Coronary artery (tissue), 2 donors: Measurements from ENCODE around the gene SUMF1.

ENCODE experiments used
- DNase-seq: peaks from one replicate; pipeline ENCODE4 v3.0.0-alpha.2; 2017; ENCODE audit warnings: low spot score
- H3K27ac ChIP-seq, 2 donors: fragments of 200-600 bp; sonication (generic); one replicate each; pipeline ENCODE4 v1.5.1; 2016 to 2019
- H3K4me3 ChIP-seq: fragments of 200-600 bp; sonication (generic); 2 replicates; pipeline ENCODE4 v1.5.1; 2016; ENCODE audit warnings: mild to moderate bottlenecking, moderate library complexity
- TF ChIP-seq, protein P1 (sequence below): fragments of 200-600 bp; sonication (generic); IDR thresholded peaks from one replicate; pipeline ENCODE4 v1.5.1; 2019; ENCODE audit warnings: antibody characterized with exemption

The SUMF1 gene

DNA sequence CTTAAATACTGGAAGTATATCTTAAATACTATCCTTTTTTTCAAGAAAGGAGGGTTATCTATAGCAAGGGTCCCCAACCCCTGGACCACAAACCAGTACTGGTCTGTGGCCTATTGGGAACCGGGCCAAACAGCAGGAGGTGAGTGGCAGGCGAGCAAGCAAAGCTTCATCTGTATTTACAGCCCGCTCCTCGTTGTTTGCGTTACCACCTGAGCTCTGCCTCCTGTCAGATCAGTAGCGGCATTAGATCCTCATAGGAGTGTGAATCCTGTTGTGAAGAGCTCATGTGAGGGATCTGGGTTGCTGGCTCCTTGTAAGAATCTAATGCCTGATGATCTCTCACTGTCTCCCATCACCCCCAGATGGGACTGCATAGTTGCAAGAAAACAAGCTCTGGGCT lies 26.1 kb downstream of the SUMF1 start:
- TF ChIP-seq, protein P1, sequence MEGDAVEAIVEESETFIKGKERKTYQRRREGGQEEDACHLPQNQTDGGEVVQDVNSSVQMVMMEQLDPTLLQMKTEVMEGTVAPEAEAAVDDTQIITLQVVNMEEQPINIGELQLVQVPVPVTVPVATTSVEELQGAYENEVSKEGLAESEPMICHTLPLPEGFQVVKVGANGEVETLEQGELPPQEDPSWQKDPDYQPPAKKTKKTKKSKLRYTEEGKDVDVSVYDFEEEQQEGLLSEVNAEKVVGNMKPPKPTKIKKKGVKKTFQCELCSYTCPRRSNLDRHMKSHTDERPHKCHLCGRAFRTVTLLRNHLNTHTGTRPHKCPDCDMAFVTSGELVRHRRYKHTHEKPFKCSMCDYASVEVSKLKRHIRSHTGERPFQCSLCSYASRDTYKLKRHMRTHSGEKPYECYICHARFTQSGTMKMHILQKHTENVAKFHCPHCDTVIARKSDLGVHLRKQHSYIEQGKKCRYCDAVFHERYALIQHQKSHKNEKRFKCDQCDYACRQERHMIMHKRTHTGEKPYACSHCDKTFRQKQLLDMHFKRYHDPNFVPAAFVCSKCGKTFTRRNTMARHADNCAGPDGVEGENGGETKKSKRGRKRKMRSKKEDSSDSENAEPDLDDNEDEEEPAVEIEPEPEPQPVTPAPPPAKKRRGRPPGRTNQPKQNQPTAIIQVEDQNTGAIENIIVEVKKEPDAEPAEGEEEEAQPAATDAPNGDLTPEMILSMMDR: no peak
- DNase-seq: no peak
- no peak overlapping the region for H3K4me3 ChIP-seq
- no peak overlapping the region for H3K27ac ChIP-seq

DNA sequence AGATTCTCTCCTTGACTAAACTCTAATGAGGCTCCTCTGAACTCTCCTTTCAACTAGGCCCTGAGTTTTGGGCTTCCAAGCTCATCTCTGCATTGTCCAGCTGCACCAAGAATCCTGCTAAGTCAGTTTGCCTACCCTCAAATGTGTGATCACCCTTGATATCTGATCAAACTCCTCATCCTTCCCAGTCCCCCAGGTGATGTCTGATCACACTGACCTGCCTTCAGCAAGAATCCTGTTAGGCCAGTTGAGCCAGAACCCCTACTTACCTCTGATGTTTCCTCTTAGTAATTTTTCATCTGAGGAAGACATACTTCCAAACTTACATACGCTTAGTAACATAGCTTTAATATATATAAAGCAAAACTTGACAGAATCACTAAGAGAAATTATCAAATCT lies 28.8 kb downstream of the SUMF1 start:
- TF ChIP-seq, protein P1: no peak
- no peak for DNase-seq
- Histone ChIP-seq H3K4me3 (no peak overlapping the region), H3K27ac (no peak overlapping the region)

DNA sequence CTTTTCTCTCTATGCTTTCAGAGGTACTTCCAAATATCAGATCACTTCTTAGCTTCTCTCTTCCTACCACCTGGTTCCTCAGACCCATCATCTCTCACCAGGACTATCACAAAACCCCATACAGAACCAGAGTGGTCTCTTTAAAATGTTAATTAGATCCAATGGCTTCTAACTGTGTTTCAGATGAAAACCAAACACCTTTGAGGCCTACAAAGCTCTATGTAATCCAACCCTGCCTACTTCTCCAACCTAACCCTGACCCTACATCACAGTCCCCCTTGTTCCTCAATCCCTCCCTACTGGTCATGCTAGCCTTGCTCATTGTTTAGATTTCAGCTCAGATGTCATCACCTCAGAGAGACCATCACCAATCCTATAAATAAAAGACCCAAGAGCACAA lies 34.8 kb downstream of the SUMF1 start:
- Histone ChIP-seq H3K4me3 (no peak overlapping the region), H3K27ac (no peak overlapping the region)
- DNase-seq: no peak
- TF ChIP-seq, protein P1: no peak

DNA sequence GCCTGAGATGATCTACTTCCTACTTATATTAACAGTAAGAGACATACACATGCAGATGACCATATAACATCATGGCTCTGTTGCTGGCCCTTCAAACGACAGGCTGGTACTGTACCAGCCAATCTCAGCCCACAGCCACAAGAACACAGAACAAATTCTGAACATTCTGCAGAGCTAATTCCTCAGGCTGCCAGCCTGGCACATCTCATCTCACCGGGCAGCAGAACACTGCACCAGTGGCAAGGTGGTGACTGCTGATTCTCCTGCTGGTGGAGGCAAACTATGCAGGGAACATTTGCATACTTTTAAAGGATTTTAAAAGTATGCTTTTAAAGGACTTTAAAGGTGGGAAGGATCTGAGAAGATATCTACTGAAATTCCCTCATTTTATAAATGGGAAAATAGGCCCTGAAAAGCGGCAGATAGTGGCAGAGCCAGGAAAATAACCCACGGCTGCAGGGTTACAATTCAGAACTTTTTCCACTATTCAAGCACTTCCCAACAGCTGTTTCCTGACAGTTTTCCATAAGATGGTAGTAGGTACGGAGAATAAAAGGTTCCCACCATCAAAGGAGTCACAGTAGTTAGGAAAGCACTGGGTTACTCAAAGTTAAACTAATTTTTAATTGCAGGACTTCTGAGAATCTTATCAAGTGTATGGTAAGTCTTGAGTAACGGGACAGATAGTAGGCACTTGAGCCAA lies 37.3 kb downstream of the SUMF1 start:
- Histone ChIP-seq H3K27ac (peak overlapping the region in 1 of 2 donors; percentile 20), H3K4me3 (no peak overlapping the region)
- DNase-seq: no peak
- TF ChIP-seq, protein P1: no peak

DNA sequence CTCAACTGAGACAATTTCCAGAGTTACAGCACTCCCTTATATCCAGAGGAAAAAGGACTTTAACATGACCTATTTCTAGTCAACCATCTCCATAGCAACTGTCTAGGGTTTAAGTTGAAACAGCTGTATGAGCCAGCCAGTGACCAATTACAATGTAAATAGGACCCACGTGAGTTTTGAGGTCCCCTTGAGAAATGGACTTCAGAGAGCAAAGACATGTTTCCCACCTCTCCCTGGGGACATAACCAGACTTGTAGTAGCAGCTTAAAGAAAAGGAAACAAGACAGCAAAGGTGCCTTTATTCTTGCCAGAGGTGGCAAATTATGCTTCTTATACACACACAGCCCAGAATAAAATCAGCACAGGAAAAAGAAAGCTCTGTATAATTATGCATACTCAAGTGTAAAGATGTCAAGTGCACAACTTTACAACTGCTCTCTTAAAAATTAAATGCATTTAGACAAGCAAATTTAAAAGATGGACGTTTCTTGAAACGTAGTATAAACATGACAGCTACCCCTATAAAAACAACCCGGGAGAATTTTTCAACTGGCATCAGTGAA lies 40.2 kb downstream of the SUMF1 start:
- Histone ChIP-seq H3K4me3 (no peak overlapping the region), H3K27ac (peak overlapping the region; percentile 18 to 21)
- TF ChIP-seq, protein P1: no peak
- DNase-seq: no peak

DNA sequence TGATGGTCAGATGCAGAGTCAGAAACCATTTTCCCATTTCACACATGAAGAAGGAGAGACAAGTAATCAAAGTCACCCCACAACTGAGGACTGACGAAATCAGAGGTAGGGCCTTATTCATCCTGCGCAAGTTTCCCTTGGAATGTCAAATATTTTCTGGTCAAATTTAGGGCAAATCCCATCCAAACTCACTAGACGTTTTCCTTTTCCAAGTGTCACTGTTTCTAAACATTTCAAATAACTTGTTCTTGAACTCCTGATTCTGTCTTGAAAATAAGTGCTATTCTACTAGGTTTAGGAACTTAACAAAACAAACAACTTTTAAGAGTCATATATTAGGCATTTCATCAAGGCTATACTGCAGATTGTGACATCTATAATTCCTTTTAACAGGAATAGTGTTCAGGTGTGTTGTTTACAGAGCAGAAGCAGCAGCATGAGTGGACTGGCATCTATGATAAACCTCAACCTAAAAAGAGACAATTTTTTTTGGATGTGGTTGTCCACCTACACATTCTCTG lies 40.7 kb downstream of the SUMF1 start:
- Histone ChIP-seq H3K27ac (peak overlapping the region in 1 of 2 donors; percentile 18), H3K4me3 (no peak overlapping the region)
- TF ChIP-seq, protein P1: no peak
- DNase-seq: no peak

DNA sequence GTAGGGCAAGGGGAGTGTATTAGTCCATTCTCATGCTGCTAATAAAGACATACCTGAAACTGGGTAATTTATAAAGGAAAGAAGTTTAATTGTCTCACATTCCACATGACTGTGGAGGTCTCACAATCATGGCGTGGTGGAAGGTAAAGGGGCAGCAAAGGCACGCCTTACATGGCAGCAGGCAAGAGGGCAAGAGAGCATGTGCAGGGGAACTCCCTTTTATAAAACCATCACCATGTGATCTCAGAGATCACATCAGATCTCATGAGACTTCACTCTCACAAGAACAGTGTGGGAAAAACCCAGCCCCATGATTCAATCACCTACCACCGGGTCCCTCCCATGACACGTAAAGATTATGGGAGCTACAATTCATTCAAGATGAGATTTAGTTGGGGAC lies 41.4 kb downstream of the SUMF1 start:
- no peak overlapping the region for H3K27ac ChIP-seq
- TF ChIP-seq, protein P1: no peak

More for the DNA sequence above, 41.4 kb downstream of the SUMF1 start:
- no peak overlapping the region for H3K4me3 ChIP-seq
- DNase-seq: no peak
